GM23338 (cell line): ENCODE data around the gene TECTB. TPM values are rescaled to one million over a fixed set of nuclear protein-coding genes. Genes with fewer than 3 reads are reported as not detected.

Source experiments
- ATAC-seq: fragments of 200-7000 bp; cut with Tn5 transposase; 3 replicates; pipeline ENCODE4 v1.9.1; 2020
- DNase-seq: peaks from one replicate; pipeline ENCODE4 v3.0.0-alpha.2; 2015; ENCODE audit warnings: low spot score
- H2AFZ ChIP-seq: fragments of 200-600 bp; sonication (generic); 2 replicates; pipeline ENCODE4 v1.8.0; 2016; ENCODE audit warnings: antibody characterized with exemption, mild to moderate bottlenecking, moderate library complexity
- H3F3A ChIP-seq: fragments of 200-600 bp; sonication (generic); replicated peaks from 2 replicates; pipeline ENCODE4 v1.8.0; 2017; ENCODE audit warnings: antibody characterized with exemption, mixed run types, low read depth
- H3K27ac ChIP-seq: fragments of 200-600 bp; sonication (generic); 2 replicates; pipeline ENCODE4 v1.6.1; 2016; ENCODE audit warnings: low read depth
- H3K27me3 ChIP-seq: fragments of 200-600 bp; sonication (generic); 2 replicates; pipeline ENCODE4 v1.8.0; 2016; ENCODE audit warnings: mild to moderate bottlenecking, mixed run types, moderate library complexity; ENCODE audit not compliant: insufficient read depth
- H3K36me3 ChIP-seq: fragments of 200-600 bp; sonication (generic); 2 replicates; pipeline ENCODE4 v1.8.0; 2016; ENCODE audit warnings: mild to moderate bottlenecking; ENCODE audit not compliant: insufficient read depth
- H3K4me1 ChIP-seq: fragments of 200-600 bp; sonication (generic); 2 replicates; pipeline ENCODE4 v1.8.0; 2016; ENCODE audit warnings: mild to moderate bottlenecking, moderate library complexity; ENCODE audit not compliant: insufficient read depth
- H3K4me2 ChIP-seq: fragments of 200-600 bp; sonication (generic); 2 replicates; pipeline ENCODE4 v1.7.1; 2017; ENCODE audit warnings: mixed run types
- H3K4me3 ChIP-seq: fragments of 200-600 bp; sonication (generic); 2 replicates; pipeline ENCODE4 v1.6.1; 2016; ENCODE audit warnings: mixed run types
- H3K79me2 ChIP-seq: fragments of 200-600 bp; sonication (generic); replicated peaks from 2 replicates; pipeline ENCODE4 v1.8.0; 2017; ENCODE audit warnings: mild to moderate bottlenecking; ENCODE audit not compliant: insufficient read depth
- H3K9me2 ChIP-seq: fragments of 200-600 bp; sonication (generic); 2 replicates; pipeline ENCODE4 v1.8.0; 2017; ENCODE audit not compliant: insufficient read depth
- H4K20me1 ChIP-seq: fragments of 200-600 bp; sonication (generic); replicated peaks from 2 replicates; pipeline ENCODE4 v1.8.0; 2017; ENCODE audit warnings: mild to moderate bottlenecking; ENCODE audit not compliant: insufficient read depth
- H3K27ac Mint-ChIP-seq: 2 replicates; pipeline ENCODE4 v1.8.0; 2020; ENCODE audit warnings: inconsistent platforms, mild to moderate bottlenecking, moderate library complexity, mixed read lengths
- H3K27me3 Mint-ChIP-seq: 3 replicates; pipeline ENCODE4 v1.8.0; 2022; ENCODE audit warnings: low read depth, mild to moderate bottlenecking, moderate library complexity, mixed read lengths, inconsistent platforms; ENCODE audit not compliant: insufficient read depth, poor library complexity
- H3K36me3 Mint-ChIP-seq: 3 replicates; pipeline ENCODE4 v1.8.0; 2021; ENCODE audit warnings: low read depth, mild to moderate bottlenecking, inconsistent platforms, moderate library complexity, mixed read lengths
- H3K4me1 Mint-ChIP-seq: 3 replicates; pipeline ENCODE4 v1.8.0; 2020; ENCODE audit warnings: mild to moderate bottlenecking, inconsistent platforms, mixed read lengths
- H3K4me3 Mint-ChIP-seq: 3 replicates; pipeline ENCODE4 v1.8.0; 2021; ENCODE audit warnings: moderate library complexity, mild to moderate bottlenecking, inconsistent platforms, mixed read lengths
- H3K9me3 Mint-ChIP-seq: 3 replicates; pipeline ENCODE4 v1.8.0; 2020; ENCODE audit warnings: moderate library complexity, mild to moderate bottlenecking, inconsistent platforms, mixed read lengths
- CREB1 ChIP-seq: fragments of 250-450 bp; sonication (Bioruptor Pico); IDR thresholded peaks from 2 replicates; pipeline ENCODE4 v1.5.0; 2020; ENCODE audit warnings: low read depth, mild to moderate bottlenecking, moderate library complexity
- EZH2 ChIP-seq: fragments of 200-600 bp; sonication (generic); IDR thresholded peaks from one replicate; pipeline ENCODE4 v1.8.0; 2017; ENCODE audit warnings: antibody characterized with exemption, mild to moderate bottlenecking, low read depth; ENCODE audit not compliant: unreplicated experiment
- EZH2phosphoT487 ChIP-seq: fragments of 200-600 bp; sonication (generic); IDR thresholded peaks from one replicate; pipeline ENCODE4 v1.8.1; 2018; ENCODE audit warnings: antibody characterized with exemption; ENCODE audit not compliant: unreplicated experiment
- JUNB ChIP-seq: IDR thresholded peaks from one replicate; pipeline ENCODE4 v1.6.1; 2016; ENCODE audit warnings: antibody characterized with exemption; ENCODE audit not compliant: unreplicated experiment
- NANOG ChIP-seq: IDR thresholded peaks from 2 replicates; pipeline ENCODE4 v1.6.1; 2016; ENCODE audit warnings: antibody characterized with exemption, borderline replicate concordance
- POLR2AphosphoS5 ChIP-seq: IDR thresholded peaks from 2 replicates; pipeline ENCODE4 v1.6.1; 2016; ENCODE audit warnings: antibody characterized with exemption, low read depth
- STAT1 ChIP-seq: IDR thresholded peaks from one replicate; pipeline ENCODE4 v1.6.1; 2016; ENCODE audit warnings: antibody characterized with exemption; ENCODE audit not compliant: unreplicated experiment
- ZNF114 ChIP-seq: fragments of 250-450 bp; sonication (Bioruptor Pico); IDR thresholded peaks from 2 replicates; pipeline ENCODE4 v1.5.0; 2020; ENCODE audit warnings: mild to moderate bottlenecking, moderate library complexity
- ZNF331 ChIP-seq: fragments of 250-450 bp; sonication (Bioruptor Pico); IDR thresholded peaks from 2 replicates; pipeline ENCODE4 v1.5.0; 2020; ENCODE audit warnings: low read depth, mild to moderate bottlenecking, moderate library complexity
- polyA plus RNA-seq: library from polyadenylated mRNA; unstranded; fragments of >200 nt; fragmentation: Nextera tagmentation; extraction: Ambion mirVana; gene quantifications from 2 replicates; pipeline ENCODE4 v1.2.1, GENCODE V29; 2016
- total RNA-seq: library from RNA; depleted of rRNA; stranded (reverse); fragments of >200 nt; shearing (Covaris generic); gene quantifications from 2 replicates; pipeline ENCODE4 v1.2.3, GENCODE V29; 2014
- TF ChIP-seq, protein P1 (sequence below), 2 experiments: fragments of 200-600 bp in 1 of 2; sonication (generic) in 1 of 2; conservative IDR thresholded peaks; 2 replicates each; pipeline versions ENCODE4 v1.5.1 to v1.6.1; 2016 to 2017; ENCODE audit warnings: antibody characterized with exemption in 2 of 2, low read depth in 2 of 2, mild to moderate bottlenecking in 2 of 2, moderate library complexity in 1 of 2
- TF ChIP-seq, protein P2 (sequence below): IDR thresholded peaks from one replicate; pipeline ENCODE4 v1.6.1; 2018; ENCODE audit warnings: antibody characterized with exemption; ENCODE audit not compliant: unreplicated experiment

Gene TECTB
- total and polyA plus RNA-seq, 2 experiments from 2014 or later, result not detected

DNA sequence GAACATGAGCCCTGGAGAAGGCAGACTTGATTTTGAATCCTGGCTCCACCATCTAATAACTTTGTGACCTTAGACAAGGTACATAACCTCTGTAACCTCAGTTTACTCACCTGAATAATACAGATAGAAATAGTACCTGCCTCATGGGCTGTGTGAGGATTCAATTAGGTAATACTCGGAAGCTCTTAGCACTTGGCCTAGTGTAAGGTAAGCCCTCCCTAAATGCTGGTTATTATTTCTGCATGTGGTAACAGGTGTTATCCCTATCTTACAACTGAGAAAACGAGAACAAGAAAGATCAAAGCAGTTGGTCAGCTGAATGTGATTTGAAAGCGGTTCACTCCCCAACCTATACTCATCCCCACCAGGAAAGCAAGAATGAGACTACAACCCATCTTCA lies 62.0 kb downstream of the TECTB start:
- Histone ChIP-seq H3K9me2 (no peaks in the 10 kb centered on the region), H3K4me2 (no peak overlapping the region), H2AFZ (no peak overlapping the region), H3K4me3 (no peak overlapping the region), H3K27me3 (no peaks in the 10 kb centered on the region), H3K4me1 (no peaks in the 10 kb centered on the region), H3K36me3 (no peaks in the 10 kb centered on the region), H4K20me1 (no peaks in the 10 kb centered on the region), H3K79me2 (no peaks in the 10 kb centered on the region), H3K27ac (no peak overlapping the region), H3F3A (no peaks in the 10 kb centered on the region)
- no peaks in the 10 kb centered on the region for H3K36me3 Mint-ChIP-seq
- TF ChIP-seq, protein P1, sequence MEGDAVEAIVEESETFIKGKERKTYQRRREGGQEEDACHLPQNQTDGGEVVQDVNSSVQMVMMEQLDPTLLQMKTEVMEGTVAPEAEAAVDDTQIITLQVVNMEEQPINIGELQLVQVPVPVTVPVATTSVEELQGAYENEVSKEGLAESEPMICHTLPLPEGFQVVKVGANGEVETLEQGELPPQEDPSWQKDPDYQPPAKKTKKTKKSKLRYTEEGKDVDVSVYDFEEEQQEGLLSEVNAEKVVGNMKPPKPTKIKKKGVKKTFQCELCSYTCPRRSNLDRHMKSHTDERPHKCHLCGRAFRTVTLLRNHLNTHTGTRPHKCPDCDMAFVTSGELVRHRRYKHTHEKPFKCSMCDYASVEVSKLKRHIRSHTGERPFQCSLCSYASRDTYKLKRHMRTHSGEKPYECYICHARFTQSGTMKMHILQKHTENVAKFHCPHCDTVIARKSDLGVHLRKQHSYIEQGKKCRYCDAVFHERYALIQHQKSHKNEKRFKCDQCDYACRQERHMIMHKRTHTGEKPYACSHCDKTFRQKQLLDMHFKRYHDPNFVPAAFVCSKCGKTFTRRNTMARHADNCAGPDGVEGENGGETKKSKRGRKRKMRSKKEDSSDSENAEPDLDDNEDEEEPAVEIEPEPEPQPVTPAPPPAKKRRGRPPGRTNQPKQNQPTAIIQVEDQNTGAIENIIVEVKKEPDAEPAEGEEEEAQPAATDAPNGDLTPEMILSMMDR (conservative IDR thresholded peaks at IDR 0.05; ENCODE audit: low read depth in 2 of 2), result no peak
- H3K27me3 Mint-ChIP-seq, result peaks cover 1% of the 10 kb centered on the region
- no peaks in the 10 kb centered on the region for H3K4me1 Mint-ChIP-seq
- H3K27ac Mint-ChIP-seq, result no peak overlapping the region
- peaks cover under 1% of the 10 kb centered on the region; the same call in 1 of the 3 replicates for H3K9me3 Mint-ChIP-seq
- ATAC-seq, result no peak
- DNase-seq, result no peak
- H3K4me3 Mint-ChIP-seq, result no peak overlapping the region

DNA sequence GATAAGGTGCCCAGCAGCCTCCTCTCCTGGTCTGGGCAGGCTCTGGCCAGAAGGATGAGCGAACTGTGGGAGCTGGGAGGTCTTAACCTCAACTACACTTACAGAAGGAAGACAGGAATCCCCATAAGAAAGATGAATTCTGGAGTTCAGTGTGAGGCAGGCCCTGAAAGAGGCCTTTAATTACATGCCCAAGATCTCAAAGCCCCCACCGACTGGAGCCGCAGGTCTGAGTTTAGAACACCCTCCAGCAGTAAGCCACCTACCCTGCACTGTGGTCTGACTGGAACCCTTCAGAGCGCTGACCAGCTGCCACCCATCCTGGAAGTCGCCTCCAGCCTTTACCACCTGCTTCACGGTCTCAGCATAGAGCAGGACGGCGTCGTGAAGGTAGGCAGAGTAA lies 62.5 kb downstream of the TECTB start:
- Mint-ChIP-seq H3K27me3 (peaks cover 1% of the 10 kb centered on the region), H3K4me1 (no peaks in the 10 kb centered on the region), H3K27ac (no peak overlapping the region), H3K4me3 (no peak overlapping the region), H3K9me3 (peaks cover 3% of the 10 kb centered on the region; the same call in 1 of the 3 replicates), H3K36me3 (no peaks in the 10 kb centered on the region)
- H3F3A ChIP-seq, result no peaks in the 10 kb centered on the region
- H3K4me1 ChIP-seq, result no peaks in the 10 kb centered on the region
- ATAC-seq, result no peak
- H3K4me3 ChIP-seq, result no peak overlapping the region
- H3K79me2 ChIP-seq, result no peaks in the 10 kb centered on the region
- H4K20me1 ChIP-seq, result no peaks in the 10 kb centered on the region
- no peaks in the 10 kb centered on the region for H3K9me2 ChIP-seq
- H3K36me3 ChIP-seq, result no peaks in the 10 kb centered on the region
- H2AFZ ChIP-seq, result no peak overlapping the region
- H3K4me2 ChIP-seq, result no peak overlapping the region
- no peaks in the 10 kb centered on the region for H3K27me3 ChIP-seq
- no peak for DNase-seq
- H3K27ac ChIP-seq, result no peak overlapping the region
- no peak for TF ChIP-seq EZH2
- TF ChIP-seq STAT1, result no peak
- no peak for TF ChIP-seq NANOG
- TF ChIP-seq, protein P1 (conservative IDR thresholded peaks at IDR 0.05; ENCODE audit: low read depth in 2 of 2), result no peak
- TF ChIP-seq EZH2phosphoT487, result no peak
- no peak for TF ChIP-seq JUNB
- TF ChIP-seq, protein P2, sequence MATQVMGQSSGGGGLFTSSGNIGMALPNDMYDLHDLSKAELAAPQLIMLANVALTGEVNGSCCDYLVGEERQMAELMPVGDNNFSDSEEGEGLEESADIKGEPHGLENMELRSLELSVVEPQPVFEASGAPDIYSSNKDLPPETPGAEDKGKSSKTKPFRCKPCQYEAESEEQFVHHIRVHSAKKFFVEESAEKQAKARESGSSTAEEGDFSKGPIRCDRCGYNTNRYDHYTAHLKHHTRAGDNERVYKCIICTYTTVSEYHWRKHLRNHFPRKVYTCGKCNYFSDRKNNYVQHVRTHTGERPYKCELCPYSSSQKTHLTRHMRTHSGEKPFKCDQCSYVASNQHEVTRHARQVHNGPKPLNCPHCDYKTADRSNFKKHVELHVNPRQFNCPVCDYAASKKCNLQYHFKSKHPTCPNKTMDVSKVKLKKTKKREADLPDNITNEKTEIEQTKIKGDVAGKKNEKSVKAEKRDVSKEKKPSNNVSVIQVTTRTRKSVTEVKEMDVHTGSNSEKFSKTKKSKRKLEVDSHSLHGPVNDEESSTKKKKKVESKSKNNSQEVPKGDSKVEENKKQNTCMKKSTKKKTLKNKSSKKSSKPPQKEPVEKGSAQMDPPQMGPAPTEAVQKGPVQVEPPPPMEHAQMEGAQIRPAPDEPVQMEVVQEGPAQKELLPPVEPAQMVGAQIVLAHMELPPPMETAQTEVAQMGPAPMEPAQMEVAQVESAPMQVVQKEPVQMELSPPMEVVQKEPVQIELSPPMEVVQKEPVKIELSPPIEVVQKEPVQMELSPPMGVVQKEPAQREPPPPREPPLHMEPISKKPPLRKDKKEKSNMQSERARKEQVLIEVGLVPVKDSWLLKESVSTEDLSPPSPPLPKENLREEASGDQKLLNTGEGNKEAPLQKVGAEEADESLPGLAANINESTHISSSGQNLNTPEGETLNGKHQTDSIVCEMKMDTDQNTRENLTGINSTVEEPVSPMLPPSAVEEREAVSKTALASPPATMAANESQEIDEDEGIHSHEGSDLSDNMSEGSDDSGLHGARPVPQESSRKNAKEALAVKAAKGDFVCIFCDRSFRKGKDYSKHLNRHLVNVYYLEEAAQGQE, result no peak
- no peak for TF ChIP-seq POLR2AphosphoS5
- TF ChIP-seq ZNF114 (CRISPR knock-in tag), result no peak
- TF ChIP-seq CREB1 (CRISPR knock-in tag), result no peak
- TF ChIP-seq ZNF331 (CRISPR knock-in tag), result no peak
